ENCODE data around the gene NSUN7.
"Not testable (repeated sequence)": the region's sequence is repeated elsewhere in the genome, so short reads cannot be mapped to it uniquely, and the experiment has no call there.

NSUN7 gene

GRCh38 chr4:40749717-40750460 is at the start of gene NSUN7:
Gene NSUN7 (plus strand): TSS chr4:40749955. CDS start chr4:40750694, 739 bp downstream.
- peak; percentile 32 for DNase-seq

- DNase-seq: no peak
Observed at GRCh38 chr4:40702137-40702799, 47.5 kb upstream of the NSUN7 start.

- no peak for DNase-seq
Observed at GRCh38 chr4:40702800-40703151, 47.0 kb upstream of the NSUN7 start.

GRCh38 chr4:40704073-40704472 is 45.7 kb upstream of the NSUN7 start:
- no peak for DNase-seq

- DNase-seq: no peak
Observed at GRCh38 chr4:40710484-40711254, 39.1 kb upstream of the NSUN7 start.

GRCh38 chr4:40713001-40713400 is 36.8 kb upstream of the NSUN7 start:
- DNase-seq: not testable (repeated sequence)

- no peak for DNase-seq
Observed at GRCh38 chr4:40713798-40714197, 36.0 kb upstream of the NSUN7 start.

- DNase-seq: no peak
Observed at GRCh38 chr4:40718586-40718985, 31.2 kb upstream of the NSUN7 start.

- DNase-seq: no peak
Observed at GRCh38 chr4:40719008-40719623, 30.6 kb upstream of the NSUN7 start.

- no peak for DNase-seq
Observed at GRCh38 chr4:40720351-40720750, 29.4 kb upstream of the NSUN7 start.

- DNase-seq: no peak
Observed at GRCh38 chr4:40720916-40721315, 28.8 kb upstream of the NSUN7 start.

GRCh38 chr4:40721730-40722171 is 28.0 kb upstream of the NSUN7 start:
- no peak for DNase-seq

- DNase-seq: no peak
Observed at GRCh38 chr4:40722576-40723161, 27.1 kb upstream of the NSUN7 start.

- DNase-seq: no peak
Observed at GRCh38 chr4:40723728-40724127, 26.0 kb upstream of the NSUN7 start.

GRCh38 chr4:40728333-40728732 is 21.4 kb upstream of the NSUN7 start:
- no peak for DNase-seq

- DNase-seq: no peak
Observed at GRCh38 chr4:40729555-40729954, 20.2 kb upstream of the NSUN7 start.

- DNase-seq: no peak
Observed at GRCh38 chr4:40730091-40730679, 19.6 kb upstream of the NSUN7 start.

- DNase-seq: no peak
Observed at GRCh38 chr4:40731361-40731760, 18.4 kb upstream of the NSUN7 start.

GRCh38 chr4:40731792-40732245 is 17.9 kb upstream of the NSUN7 start:
- no peak for DNase-seq

GRCh38 chr4:40733752-40734151 is 16.0 kb upstream of the NSUN7 start:
- no peak for DNase-seq

GRCh38 chr4:40734497-40734896 is 15.3 kb upstream of the NSUN7 start:
- no peak for DNase-seq

- DNase-seq: no peak
Observed at GRCh38 chr4:40736910-40737309, 12.8 kb upstream of the NSUN7 start.
